ENCODE data around the gene RBKS. TPM values are rescaled to one million over a fixed set of nuclear protein-coding genes. Genes with fewer than 3 reads are reported as not detected.

The RBKS gene
- total RNA-seq, 1 donor from 2014 or later: 0.80 TPM

DNA sequence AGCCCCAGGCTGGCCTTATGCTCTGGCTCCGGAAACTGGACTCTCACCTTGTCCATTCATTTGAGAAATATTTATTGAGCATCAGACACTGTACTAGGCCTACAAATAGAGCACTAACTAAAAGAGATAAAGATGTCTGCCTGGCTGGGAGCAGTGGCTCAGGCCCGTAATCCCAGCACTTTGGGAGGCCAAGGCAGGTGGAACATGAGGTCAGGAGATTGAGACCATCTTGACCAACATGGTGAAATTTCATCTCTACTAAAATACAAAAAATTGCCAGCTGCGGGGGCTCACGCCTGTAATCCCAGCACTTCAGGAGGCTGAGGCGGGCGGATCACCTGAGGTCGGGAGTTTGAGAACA lies 126.3 kb downstream of the RBKS start:
- DNase-seq (ENCODE audit: low spot score in 2 of 2, unreplicated experiment in 2 of 2): no peak
- H3K4me1 Mint-ChIP-seq: no peaks in the 10 kb centered on the region
- H3K27me3 Mint-ChIP-seq (ENCODE audit: low read depth): peaks cover 2% of the 10 kb centered on the region
- H3K27ac Mint-ChIP-seq: no peak overlapping the region
- peaks cover 2% of the 10 kb centered on the region for H3K36me3 Mint-ChIP-seq
- TF ChIP-seq, protein P1, sequence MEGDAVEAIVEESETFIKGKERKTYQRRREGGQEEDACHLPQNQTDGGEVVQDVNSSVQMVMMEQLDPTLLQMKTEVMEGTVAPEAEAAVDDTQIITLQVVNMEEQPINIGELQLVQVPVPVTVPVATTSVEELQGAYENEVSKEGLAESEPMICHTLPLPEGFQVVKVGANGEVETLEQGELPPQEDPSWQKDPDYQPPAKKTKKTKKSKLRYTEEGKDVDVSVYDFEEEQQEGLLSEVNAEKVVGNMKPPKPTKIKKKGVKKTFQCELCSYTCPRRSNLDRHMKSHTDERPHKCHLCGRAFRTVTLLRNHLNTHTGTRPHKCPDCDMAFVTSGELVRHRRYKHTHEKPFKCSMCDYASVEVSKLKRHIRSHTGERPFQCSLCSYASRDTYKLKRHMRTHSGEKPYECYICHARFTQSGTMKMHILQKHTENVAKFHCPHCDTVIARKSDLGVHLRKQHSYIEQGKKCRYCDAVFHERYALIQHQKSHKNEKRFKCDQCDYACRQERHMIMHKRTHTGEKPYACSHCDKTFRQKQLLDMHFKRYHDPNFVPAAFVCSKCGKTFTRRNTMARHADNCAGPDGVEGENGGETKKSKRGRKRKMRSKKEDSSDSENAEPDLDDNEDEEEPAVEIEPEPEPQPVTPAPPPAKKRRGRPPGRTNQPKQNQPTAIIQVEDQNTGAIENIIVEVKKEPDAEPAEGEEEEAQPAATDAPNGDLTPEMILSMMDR (IDR thresholded peaks at IDR 0.05; ENCODE audit: unreplicated experiment): no peak
- H3K4me3 Mint-ChIP-seq: no peak overlapping the region
- no peaks in the 10 kb centered on the region for H3K9me3 Mint-ChIP-seq

- no peaks in the 10 kb centered on the region for H3K27me3 Mint-ChIP-seq (ENCODE audit: low read depth)
- H3K27ac Mint-ChIP-seq: peak overlapping the region; percentile 21
- H3K36me3 Mint-ChIP-seq: peaks cover 2% of the 10 kb centered on the region
- DNase-seq (ENCODE audit: low spot score in 2 of 2, unreplicated experiment in 2 of 2): no peak
- H3K4me1 Mint-ChIP-seq: no peaks in the 10 kb centered on the region
- TF ChIP-seq, protein P1 (IDR thresholded peaks at IDR 0.05; ENCODE audit: unreplicated experiment): no peak
- H3K9me3 Mint-ChIP-seq: no peaks in the 10 kb centered on the region
- H3K4me3 Mint-ChIP-seq: no peak overlapping the region
Observed at GRCh38 chr2:27762951-27763906, 127.0 kb downstream of the RBKS start.

- no peak overlapping the region for H3K27ac Mint-ChIP-seq
- H3K36me3 Mint-ChIP-seq: peaks cover 4% of the 10 kb centered on the region
- no peaks in the 10 kb centered on the region for H3K27me3 Mint-ChIP-seq (ENCODE audit: low read depth)
- H3K4me1 Mint-ChIP-seq: peaks cover 23% of the 10 kb centered on the region
- no peak for DNase-seq (ENCODE audit: low spot score in 2 of 2, unreplicated experiment in 2 of 2)
- H3K4me3 Mint-ChIP-seq: no peak overlapping the region
- no peaks in the 10 kb centered on the region for H3K9me3 Mint-ChIP-seq
- TF ChIP-seq, protein P1 (IDR thresholded peaks at IDR 0.05; ENCODE audit: unreplicated experiment): no peak
Observed at GRCh38 chr2:27756544-27757498, 133.4 kb downstream of the RBKS start.

- no peaks in the 10 kb centered on the region for H3K27me3 Mint-ChIP-seq (ENCODE audit: low read depth)
- peaks cover 24% of the 10 kb centered on the region for H3K4me1 Mint-ChIP-seq
- H3K27ac Mint-ChIP-seq: no peak overlapping the region
- no peaks in the 10 kb centered on the region for H3K9me3 Mint-ChIP-seq
- peaks cover 2% of the 10 kb centered on the region for H3K36me3 Mint-ChIP-seq
- DNase-seq (ENCODE audit: low spot score in 2 of 2, unreplicated experiment in 2 of 2): no peak
- no peak overlapping the region for H3K4me3 Mint-ChIP-seq
- TF ChIP-seq, protein P1 (IDR thresholded peaks at IDR 0.05; ENCODE audit: unreplicated experiment): no peak
Observed at GRCh38 chr2:27756091-27756490, 134.1 kb downstream of the RBKS start.

GRCh38 chr2:27754831-27755230 lies 135.4 kb downstream of the RBKS start:
- no peak for DNase-seq (ENCODE audit: low spot score in 2 of 2, unreplicated experiment in 2 of 2)
- H3K9me3 Mint-ChIP-seq: no peaks in the 10 kb centered on the region
- peaks cover 24% of the 10 kb centered on the region for H3K4me1 Mint-ChIP-seq
- TF ChIP-seq, protein P1 (IDR thresholded peaks at IDR 0.05; ENCODE audit: unreplicated experiment): no peak
- peaks cover 2% of the 10 kb centered on the region for H3K36me3 Mint-ChIP-seq
- no peak overlapping the region for H3K4me3 Mint-ChIP-seq
- peak overlapping the region; percentile 30 for H3K27ac Mint-ChIP-seq
- H3K27me3 Mint-ChIP-seq (ENCODE audit: low read depth): no peaks in the 10 kb centered on the region
